NCI-H1105 (cell line): ENCODE measurements around the gene EDDM13.
"Not testable (repeated sequence)": the region's sequence is repeated elsewhere in the genome, so short reads cannot be mapped to it uniquely, and the experiment has no call there.

Experiments
- DNase-seq: peaks from one replicate; lab custom pipeline; 2025; lab: John Stamatoyannopoulos, UW

EDDM13 gene

DNA sequence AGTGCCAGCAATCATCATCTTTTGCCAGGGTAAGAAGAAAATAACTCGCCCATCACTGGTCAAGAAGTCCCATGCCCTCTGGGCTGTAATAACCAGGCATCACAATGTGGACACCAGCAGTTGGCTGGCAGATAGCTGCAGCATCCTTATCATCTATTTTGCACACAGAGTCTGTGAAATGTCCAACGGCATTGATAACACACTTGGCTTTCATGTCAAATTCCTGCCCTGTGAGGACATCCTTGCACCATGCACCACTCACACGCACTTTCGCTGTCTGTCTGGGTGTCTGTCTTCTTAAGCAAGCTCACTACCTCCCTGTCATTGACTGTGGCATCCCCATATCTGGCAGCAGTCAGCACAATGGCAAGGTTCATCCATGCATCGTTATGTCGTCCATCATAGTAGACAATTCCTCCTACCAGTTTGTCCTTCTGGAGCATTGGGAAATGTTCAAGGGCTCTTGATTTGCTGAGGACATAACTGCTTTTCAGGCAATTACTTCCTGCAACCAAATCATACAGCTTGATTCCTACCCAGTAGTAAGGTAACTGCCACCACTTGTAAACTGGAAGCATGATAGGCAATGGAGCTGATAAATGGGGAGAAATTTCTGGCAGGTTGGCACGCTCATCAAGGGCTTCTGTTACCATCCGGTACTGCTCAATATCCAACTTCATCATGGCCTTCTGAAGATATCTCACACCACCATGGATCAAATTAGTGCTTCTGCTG, 48.9 kb downstream of the EDDM13 start:
- DNase-seq, result no peak

- DNase-seq, result no peak
Measured at GRCh38 chr19:56321989-56322440, 49.5 kb downstream of the EDDM13 start.

DNA sequence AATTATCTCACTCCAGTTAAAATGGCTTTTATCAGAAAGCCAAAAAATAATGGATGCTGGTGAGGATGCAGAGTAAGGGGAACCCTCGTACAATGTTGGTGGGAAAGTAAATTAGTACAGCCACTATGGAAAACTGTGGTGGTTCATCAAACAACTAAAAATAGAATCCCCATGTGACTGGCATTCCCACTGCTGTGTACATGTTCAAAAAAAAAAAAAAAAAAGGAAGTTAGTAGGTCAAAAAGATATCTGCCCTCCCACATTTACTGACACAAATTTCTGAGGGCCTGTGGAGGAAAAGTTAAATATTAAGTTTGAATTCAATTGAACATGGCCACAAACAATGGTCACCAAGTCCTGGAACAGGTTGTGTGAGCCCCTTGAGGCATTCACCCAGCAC, 51.9 kb downstream of the EDDM13 start:
- DNase-seq, result no peak

- DNase-seq, result no peak
Measured at GRCh38 chr19:56332695-56333094, 60.1 kb downstream of the EDDM13 start.

- peak; percentile 49 for DNase-seq
Measured at GRCh38 chr19:56333506-56333905, 61.0 kb downstream of the EDDM13 start.

DNA sequence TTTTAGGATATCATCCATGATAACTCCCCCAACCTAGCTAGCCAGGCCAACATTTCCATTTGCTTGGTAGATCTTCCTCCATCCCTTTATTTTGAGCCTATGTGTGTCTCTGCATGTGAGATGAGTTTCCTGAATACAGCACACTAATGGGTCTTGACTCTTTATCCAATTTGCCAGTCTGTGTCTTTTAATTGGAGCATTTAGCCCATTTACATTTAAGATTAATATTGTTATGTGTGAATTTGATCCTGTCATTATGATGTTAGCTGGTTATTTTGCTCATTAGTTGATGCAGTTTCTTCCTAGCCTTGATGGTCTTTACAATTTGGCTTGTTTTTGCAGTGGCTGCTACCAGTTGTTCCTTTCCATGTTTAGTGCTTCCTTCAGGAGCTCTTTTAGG, 62.8 kb downstream of the EDDM13 start:
- DNase-seq, result not testable (repeated sequence)

DNA sequence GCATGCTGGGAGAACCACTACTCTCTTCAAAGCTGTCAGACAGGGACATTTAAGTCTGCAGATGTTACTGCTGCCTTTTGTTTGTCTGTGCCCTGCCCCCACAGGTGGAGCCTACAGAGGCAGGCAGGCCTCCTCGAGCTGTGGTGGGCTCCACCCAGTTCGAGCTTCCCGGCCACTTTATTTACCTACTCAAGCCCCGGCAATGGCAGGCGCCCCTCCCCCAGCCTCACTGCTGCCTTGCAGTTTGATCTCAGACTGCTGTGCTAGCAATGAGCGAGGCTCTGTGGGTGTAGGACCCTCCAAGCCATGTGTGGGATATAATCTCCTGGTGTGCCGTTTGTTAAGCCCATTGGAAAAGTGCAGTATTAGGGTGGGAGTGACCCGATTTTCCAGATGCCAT, 64.5 kb downstream of the EDDM13 start:
- not testable (repeated sequence) for DNase-seq

GRCh38 chr19:56339031-56339430, 66.5 kb downstream of the EDDM13 start:
- not testable (repeated sequence) for DNase-seq

DNA sequence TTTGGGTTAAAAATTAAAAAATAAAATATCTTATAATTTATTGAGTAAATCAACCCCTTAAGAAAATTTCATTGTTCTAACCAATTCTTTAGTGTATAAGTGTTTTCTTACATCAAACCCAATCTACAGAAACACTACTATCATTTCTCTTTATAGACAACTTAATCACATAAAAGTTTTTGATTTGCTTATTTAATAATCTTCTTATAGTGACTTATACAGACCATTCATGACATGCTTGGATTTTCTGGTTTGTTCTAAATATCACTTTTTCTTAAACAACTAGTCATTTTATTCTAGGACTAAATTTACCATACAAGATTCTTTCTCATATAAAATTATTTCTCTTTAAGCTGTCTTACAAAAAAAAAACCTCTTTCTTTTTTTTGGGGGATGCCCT, 69.4 kb downstream of the EDDM13 start:
- DNase-seq, result no peak

- no peak for DNase-seq
Measured at GRCh38 chr19:56347163-56347778, 74.7 kb downstream of the EDDM13 start.

- peak; percentile 1 for DNase-seq
Measured at GRCh38 chr19:56348289-56348877, 75.8 kb downstream of the EDDM13 start.

DNA sequence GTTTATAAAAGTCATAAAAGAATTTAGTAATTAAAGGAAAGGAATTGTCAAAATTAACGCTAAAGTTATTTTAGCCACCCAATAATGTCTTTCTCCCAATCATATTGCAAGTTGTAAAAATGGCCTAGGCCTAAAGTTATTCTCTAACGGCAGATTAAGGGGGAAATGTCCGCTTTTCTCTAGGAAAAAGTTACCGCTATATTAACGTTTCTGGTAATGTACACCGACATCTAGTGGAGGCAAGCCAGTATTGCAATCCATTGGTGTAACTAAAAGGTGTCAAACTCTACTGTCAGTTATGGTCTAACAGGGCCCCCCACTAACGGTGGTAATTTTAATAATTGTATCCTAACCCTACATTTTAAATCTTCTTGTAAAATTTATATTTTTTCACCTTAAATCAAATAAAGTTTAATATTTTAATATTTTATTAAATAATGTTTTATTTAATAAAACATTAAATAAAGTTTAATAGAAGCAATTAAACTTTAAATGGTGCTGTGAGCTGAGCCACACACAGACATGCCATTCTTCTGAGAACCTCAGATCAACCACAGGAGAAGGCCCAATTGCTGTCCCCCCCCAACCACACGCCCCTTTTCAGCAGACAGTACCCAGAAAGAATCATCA, 78.0 kb downstream of the EDDM13 start:
- peak; percentile 41 for DNase-seq

- DNase-seq, result no peak
Measured at GRCh38 chr19:56351208-56351607, 78.7 kb downstream of the EDDM13 start.

DNA sequence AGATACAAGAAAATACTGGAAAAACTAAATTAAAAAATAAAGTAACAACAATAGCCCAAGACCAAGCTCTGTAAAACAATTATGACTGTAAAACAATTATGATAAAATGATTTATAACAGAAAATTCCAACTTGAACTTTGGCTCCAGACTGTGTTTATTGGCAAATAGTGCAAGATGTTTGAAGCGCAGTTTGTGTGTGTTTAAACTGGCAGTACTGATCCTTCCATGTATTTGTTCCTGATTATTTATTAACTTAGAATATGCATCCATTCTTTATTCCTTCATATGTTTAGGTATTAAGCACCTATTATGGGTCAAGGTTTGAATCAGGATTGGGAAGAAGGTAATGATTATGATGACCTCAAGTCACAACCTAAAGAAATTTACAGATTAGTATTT, 83.0 kb downstream of the EDDM13 start:
- no peak for DNase-seq

DNA sequence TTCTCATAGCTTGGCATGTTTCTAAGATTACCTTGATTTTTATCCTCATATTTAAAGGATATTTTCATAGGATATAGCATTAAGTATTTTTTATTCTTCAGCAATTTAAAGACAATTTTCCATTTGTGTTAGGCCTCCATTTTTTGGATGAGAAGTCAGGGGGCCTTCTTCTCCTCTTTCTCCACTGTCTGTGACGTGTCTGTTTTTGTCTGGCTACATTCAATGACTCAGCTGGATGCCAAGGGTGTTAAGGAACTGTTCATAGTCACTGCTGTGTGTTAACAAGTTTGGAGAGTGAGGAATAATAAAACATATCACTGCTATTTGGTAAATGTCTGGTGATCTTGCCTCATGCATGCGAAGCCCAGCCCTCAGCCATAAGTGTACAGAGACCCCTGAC, 84.4 kb downstream of the EDDM13 start:
- no peak for DNase-seq
